ENCODE results near the gene MGA.

GRCh38 chr15:41810651-41811431 lies 150.6 kb downstream of the MGA start:
- TF ChIP-seq CTCF (IDR thresholded peaks at IDR 0.05; ENCODE audit: insufficient read depth, low read length, poor library complexity, severe bottlenecking) (no peak), EZH2phosphoT487 (conservative IDR thresholded peaks at IDR 0.05; ENCODE audit: low read length) (no peak)

Measured in SU-DHL-6 (cell line).